Measurements from ENCODE around the gene PITPNM3. TPM values are rescaled to one million over a fixed set of nuclear protein-coding genes. Genes with fewer than 3 reads are reported as not detected.

Gene PITPNM3
- total and polyA plus RNA-seq, 12 donors, result 1.1 to 9.8 (median 6.8) TPM

DNA sequence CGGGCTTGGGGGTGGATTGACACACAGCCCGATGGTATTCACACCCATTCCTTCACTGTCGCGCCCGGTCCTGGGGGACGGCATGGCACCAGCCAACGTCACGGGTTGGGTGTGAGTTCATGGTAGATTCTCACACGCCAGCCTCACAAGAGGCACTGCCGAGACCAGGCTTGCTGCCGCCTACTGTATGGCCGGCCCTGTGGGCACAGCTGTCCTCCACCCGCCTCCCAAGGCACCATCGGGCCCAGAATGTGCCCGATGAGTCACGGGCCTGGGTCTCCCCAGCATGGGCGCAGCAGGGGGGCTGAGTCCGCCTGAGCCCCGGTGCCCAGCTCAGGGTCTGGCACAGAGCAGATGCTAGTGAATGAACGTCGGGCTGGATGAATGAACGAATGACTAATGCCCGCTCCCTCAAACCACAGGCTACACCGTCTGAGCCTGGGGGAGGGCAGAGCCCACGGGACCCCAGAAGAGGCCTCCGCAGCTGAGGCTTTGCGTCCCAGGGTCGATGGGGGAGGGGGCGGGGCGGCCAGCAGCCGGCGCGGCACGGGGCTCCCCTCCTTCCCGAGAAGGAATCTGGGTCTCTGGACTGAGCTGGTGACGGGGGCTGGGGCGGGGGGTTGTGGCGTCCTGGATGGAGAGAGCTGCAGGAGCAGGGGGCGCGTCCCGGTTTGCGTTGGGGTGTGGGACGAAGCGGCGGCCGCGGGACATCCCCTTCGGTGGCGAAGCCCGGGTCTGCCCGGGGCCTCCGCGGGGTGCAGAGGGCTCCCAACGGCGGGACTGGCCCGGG is 829 bp downstream of the PITPNM3 start:
- TF ChIP-seq, protein P1, sequence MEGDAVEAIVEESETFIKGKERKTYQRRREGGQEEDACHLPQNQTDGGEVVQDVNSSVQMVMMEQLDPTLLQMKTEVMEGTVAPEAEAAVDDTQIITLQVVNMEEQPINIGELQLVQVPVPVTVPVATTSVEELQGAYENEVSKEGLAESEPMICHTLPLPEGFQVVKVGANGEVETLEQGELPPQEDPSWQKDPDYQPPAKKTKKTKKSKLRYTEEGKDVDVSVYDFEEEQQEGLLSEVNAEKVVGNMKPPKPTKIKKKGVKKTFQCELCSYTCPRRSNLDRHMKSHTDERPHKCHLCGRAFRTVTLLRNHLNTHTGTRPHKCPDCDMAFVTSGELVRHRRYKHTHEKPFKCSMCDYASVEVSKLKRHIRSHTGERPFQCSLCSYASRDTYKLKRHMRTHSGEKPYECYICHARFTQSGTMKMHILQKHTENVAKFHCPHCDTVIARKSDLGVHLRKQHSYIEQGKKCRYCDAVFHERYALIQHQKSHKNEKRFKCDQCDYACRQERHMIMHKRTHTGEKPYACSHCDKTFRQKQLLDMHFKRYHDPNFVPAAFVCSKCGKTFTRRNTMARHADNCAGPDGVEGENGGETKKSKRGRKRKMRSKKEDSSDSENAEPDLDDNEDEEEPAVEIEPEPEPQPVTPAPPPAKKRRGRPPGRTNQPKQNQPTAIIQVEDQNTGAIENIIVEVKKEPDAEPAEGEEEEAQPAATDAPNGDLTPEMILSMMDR (IDR thresholded peaks at IDR 0.05), result no peak
- no peak for TF ChIP-seq POLR2A (IDR thresholded peaks at IDR 0.05)
- intact Hi-C loops (cut with DNase I), result loop anchor here in 1 of 2 donors (10.0 kb wide), 1 partner anchor 81 kb away; no protein-coding TSS in a partner anchor
- H3K27ac ChIP-seq, result no peak overlapping the region
- no peaks in the 10 kb centered on the region for H3K36me3 ChIP-seq (replicated peaks in 1 of 2)
- no peaks in the 10 kb centered on the region for H3K27me3 ChIP-seq
- H3K9me3 ChIP-seq (replicated peaks in 1 of 3), result no peaks in the 10 kb centered on the region
- 0 to 3% (median 2%) methylated on average over 6 to 56 of the region's 56 CpGs for WGBS, 4 donors
- peak overlapping the region in 3 of 4 donors; percentile 16 to 53 (median 32) for H3K4me3 ChIP-seq
- DNase-seq, result peak in 6 of 7 donors; percentile 39 to 61 (median 41)
- H3K4me1 ChIP-seq (replicated peaks in 1 of 2), result peaks cover 11 to 25% of the 10 kb centered on the region in 2 donors

DNA sequence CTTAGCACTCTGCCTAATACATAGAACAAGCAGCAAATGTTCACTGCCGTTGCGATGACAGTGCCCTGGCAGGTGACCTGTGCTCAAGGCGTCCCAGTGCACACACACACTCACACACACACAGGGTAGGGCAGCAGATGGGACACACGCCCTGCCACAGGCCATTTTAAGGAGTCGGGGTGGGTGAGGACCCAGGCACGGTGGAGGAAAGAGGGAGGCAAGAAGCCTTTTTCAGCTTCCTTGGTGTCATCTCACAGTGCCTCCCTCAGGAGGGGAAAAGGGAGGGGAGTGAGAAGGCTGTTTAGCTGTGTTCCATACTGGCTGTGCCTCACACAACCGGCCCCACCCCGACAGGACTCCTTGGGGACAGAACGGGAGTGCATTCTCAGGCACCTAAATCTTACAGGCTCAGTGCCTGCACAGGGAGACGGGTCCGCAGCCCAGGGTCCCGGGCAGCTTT is 1.5 kb downstream of the PITPNM3 start:
- intact Hi-C loops (cut with DNase I), result loop anchor here in 1 of 2 donors (10.0 kb wide), 1 partner anchor 80 kb away; no protein-coding TSS in a partner anchor
- TF ChIP-seq, protein P1 (IDR thresholded peaks at IDR 0.05), result no peak
- no peak for TF ChIP-seq POLR2A (IDR thresholded peaks at IDR 0.05)
- 24 to 31% (median 27%) methylated on average over 8 to 12 of the region's 12 CpGs for WGBS, 4 donors
- peak in 2 of 7 donors; percentile 18 to 22 for DNase-seq
- Histone ChIP-seq H3K27me3 (no peaks in the 10 kb centered on the region), H3K4me3 (peak overlapping the region in 1 of 4 donors; percentile 53), H3K36me3 (replicated peaks in 1 of 2) (no peaks in the 10 kb centered on the region), H3K9me3 (replicated peaks in 1 of 3) (no peaks in the 10 kb centered on the region), H3K27ac (no peak overlapping the region), H3K4me1 (replicated peaks in 1 of 2) (peaks cover 11 to 25% of the 10 kb centered on the region in 2 donors)

DNA sequence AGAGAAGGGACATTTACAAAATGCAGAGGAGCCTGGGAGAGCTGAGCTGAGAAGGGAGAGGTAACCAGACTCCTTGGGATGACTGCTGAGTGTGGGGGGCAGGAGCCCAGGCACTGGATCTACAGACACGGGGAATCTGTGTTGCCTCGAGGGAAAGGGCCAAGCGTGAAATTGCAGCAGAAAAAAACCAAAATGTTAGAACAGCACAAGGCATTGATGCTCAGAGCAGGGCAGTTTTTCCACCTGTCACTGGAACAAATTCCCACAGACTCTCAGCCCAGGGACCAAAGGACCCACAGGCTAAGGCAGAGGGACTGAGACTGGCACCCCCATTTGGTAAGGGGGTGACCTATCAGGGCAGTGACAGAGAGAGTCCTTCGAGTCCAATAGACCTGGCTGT is 2.0 kb downstream of the PITPNM3 start:
- H3K4me1 ChIP-seq (replicated peaks in 1 of 2), result peaks cover 11 to 21% of the 10 kb centered on the region in 2 donors
- no peaks in the 10 kb centered on the region for H3K9me3 ChIP-seq (replicated peaks in 1 of 3)
- H3K4me3 ChIP-seq, result no peak overlapping the region
- WGBS, 4 donors, result 75 to 85% (median 77%) methylated on average over 4 of the region's 4 CpGs
- no peaks in the 10 kb centered on the region for H3K27me3 ChIP-seq
- H3K36me3 ChIP-seq (replicated peaks in 1 of 2), result no peaks in the 10 kb centered on the region
- TF ChIP-seq POLR2A (IDR thresholded peaks at IDR 0.05), result no peak
- TF ChIP-seq, protein P1 (IDR thresholded peaks at IDR 0.05), result no peak
- H3K27ac ChIP-seq, result no peak overlapping the region
- intact Hi-C loops (cut with DNase I), result loop anchor here in 1 of 2 donors (10.0 kb wide), 1 partner anchor 80 kb away; no protein-coding TSS in a partner anchor
- DNase-seq, result no peak

DNA sequence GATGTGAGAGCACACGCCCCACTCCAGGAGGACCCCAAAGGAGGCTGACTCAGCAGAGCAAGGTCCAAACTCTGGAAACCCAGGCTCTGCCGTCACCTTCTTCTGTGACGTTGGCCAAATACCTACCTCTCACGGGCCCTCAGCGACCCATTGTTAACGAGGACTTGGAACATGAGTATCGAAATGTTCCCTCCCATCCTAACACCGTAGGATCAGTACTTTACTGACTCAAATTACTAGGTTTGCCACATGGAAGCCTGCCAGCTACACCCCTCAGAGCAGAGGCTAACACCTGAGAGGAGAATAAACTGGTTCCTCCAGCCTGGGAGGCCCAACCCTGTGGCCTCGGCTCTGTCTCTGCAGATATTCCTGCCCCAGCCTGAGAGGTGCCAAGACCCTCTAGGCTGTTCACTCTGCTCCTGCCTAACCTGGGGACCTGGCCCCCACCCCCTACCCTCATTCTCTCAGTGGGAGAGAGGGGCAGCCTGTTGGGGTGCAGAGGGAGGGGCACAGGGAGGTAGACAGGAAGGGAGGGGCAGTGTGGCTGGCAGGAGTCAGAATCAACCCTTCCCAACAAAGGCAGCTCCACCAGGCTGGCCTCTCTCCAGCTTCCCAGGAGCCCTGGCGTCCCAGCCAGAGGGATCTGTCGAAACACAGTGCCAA is 4.4 kb downstream of the PITPNM3 start:
- H3K36me3 ChIP-seq (replicated peaks in 1 of 2), result no peaks in the 10 kb centered on the region
- no peaks in the 10 kb centered on the region for H3K9me3 ChIP-seq (replicated peaks in 1 of 3)
- intact Hi-C loops (cut with DNase I), result loop anchor here in 1 of 2 donors (10.0 kb wide), 1 partner anchor 77 kb away; no protein-coding TSS in a partner anchor
- DNase-seq, result peak in 3 of 7 donors; percentile 25 to 70 (median 27)
- no peak overlapping the region for H3K4me3 ChIP-seq
- no peaks in the 10 kb centered on the region for H3K27me3 ChIP-seq
- peaks cover 11 to 14% of the 10 kb centered on the region in 2 donors for H3K4me1 ChIP-seq (replicated peaks in 1 of 2)
- WGBS, 4 donors, result 77 to 88% (median 84%) methylated on average over 11 of the region's 11 CpGs
- no peak overlapping the region for H3K27ac ChIP-seq
- no peak for TF ChIP-seq POLR2A (IDR thresholded peaks at IDR 0.05)
- TF ChIP-seq, protein P1 (IDR thresholded peaks at IDR 0.05), result no peak

Data from adrenal gland (tissue), 12 donors.